GM18870 (cell line): Measurements from ENCODE around the gene CNOT9.

Experiments used
- ATAC-seq: cut with Tn5 transposase; IDR thresholded peaks from one replicate; pipeline ENCODE4 v1.9.1; 2021; ENCODE audit warnings: moderate library complexity; ENCODE audit not compliant: unreplicated experiment

The CNOT9 gene

DNA sequence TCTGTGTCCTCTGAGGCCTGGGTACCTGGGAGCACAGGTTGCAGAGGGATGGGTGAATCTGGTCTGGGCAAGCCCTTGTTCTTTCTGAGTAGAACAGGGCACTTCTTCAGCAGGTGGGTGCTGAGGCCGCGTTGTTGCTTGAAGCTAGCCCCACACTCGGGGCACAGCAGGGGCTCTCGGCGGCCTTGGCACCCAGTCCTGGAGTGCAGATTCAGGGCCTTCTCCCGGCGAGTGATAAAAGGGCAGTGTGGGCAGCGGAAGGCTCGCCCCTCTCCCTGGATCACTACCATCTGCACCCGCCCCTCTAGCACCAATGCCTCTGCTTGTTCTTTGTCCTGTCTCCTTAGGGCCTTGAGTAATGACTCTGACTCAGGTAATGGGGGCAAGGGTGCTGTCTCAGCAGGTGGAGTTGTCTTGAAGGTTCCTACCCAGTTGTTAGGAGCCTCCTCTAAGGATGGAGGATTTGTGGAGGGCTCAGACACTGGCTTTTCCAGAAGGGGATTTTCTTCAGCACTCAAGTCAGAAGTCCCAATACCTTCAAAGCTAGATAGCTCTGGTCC lies 75.2 kb downstream of the CNOT9 start:
- no peak for ATAC-seq

DNA sequence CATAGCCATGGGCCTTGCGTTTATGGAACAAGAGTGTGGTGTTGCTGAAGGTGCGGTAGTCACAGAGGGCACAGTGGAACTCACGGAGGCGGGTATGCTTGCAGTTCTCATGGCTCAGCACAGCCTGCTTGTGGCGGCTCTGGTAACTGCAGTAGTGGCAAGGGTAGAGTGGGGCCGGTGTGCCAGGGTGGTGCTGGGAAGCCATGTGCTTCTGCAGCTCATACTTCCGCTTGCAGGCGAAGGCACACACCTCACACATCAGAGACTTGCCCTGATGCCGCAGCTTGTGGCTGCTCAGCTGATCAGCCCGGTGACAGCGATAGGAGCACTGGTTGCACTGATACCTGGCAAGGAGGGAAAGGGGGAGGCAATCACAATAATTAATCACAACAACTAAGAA lies 76.1 kb downstream of the CNOT9 start:
- ATAC-seq, result no peak

DNA sequence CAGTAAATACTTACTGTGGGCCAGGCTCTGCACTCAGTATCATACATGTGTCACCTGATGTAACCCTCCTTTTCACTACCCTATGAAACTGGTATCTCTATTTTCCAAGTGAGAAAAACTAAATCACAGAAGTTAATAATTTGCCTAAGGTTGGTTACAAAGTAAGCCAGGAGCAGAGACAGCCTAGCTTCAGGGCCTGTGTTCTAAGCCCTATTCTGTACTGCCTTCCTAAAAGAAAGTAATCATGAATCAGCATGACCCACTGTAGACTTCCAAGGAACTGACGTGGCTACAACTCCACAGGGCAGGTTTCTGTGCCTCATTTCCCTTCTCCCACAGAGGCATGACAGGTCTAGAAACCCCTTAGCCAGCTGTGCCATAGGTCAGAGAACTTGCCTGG lies 76.5 kb downstream of the CNOT9 start:
- ATAC-seq, result no peak
